Psoas muscle (tissue), 8 donors: ENCODE measurements around the gene FRMPD4. TPM values are rescaled to one million over a fixed set of nuclear protein-coding genes. Genes with fewer than 3 reads are reported as not detected.

Source experiments
- ATAC-seq, 4 donors: fragments of 200-7000 bp; cut with Tn5 transposase; one replicate each; pipeline ENCODE4 v1.9.1; 2020; ENCODE audit warnings: moderate library complexity in 3 of 4, mild to moderate bottlenecking in 2 of 4
- DNase-seq, 2 donors: peaks; one replicate each; pipeline ENCODE4 v3.0.0-alpha.2; 2020
- H3K27ac ChIP-seq: fragments of 200-600 bp; one replicate; pipeline ENCODE4 v1.8.0; 2022
- H3K27me3 ChIP-seq, 3 donors: fragments of 200-600 bp in 1 of 3; one replicate each; pipeline versions ENCODE4 v1.6.1 to v1.8.0; 2013 to 2022; ENCODE audit warnings: low read length in 2 of 3, mild to moderate bottlenecking in 2 of 3, moderate library complexity in 1 of 3; ENCODE audit not compliant: insufficient read depth in 3 of 3
- H3K36me3 ChIP-seq, 2 donors: fragments of 200-600 bp in 1 of 2; one replicate each; pipeline versions ENCODE4 v1.6.1 to v1.8.0; 2013 to 2022; ENCODE audit warnings: low read depth in 1 of 2, mild to moderate bottlenecking in 1 of 2, moderate library complexity in 1 of 2; ENCODE audit not compliant: insufficient read depth in 1 of 2
- H3K4me1 ChIP-seq: fragments of 200-600 bp; one replicate; pipeline ENCODE4 v1.8.0; 2022
- H3K4me3 ChIP-seq: fragments of 200-600 bp; one replicate; pipeline ENCODE4 v1.8.0; 2022; ENCODE audit warnings: mild to moderate bottlenecking
- H3K9me3 ChIP-seq: fragments of 200-600 bp; one replicate; pipeline ENCODE4 v1.8.0; 2022
- CTCF ChIP-seq: fragments of 200-600 bp; IDR thresholded peaks from one replicate; pipeline ENCODE4 v1.8.0; 2022; ENCODE audit warnings: antibody characterized with exemption
- WGBS, 3 donors: extraction: QIAGEN DNeasy Blood & Tissue Kit; methylation state at CpG; one replicate each; pipeline versions ENCODE4 v1.1.6 to v1.1.7; 2013; 5-methylcytosine and 5-hydroxymethylcytosine counted together
- intact Hi-C, 2 donors: fragments of 100-400 bp; cut with DNase I; formaldehyde crosslinking; loops; one replicate each; pipeline versions ENCODE4 v1.11.0 to v1.14.2; 2022
- polyA plus RNA-seq, 3 donors: library from polyadenylated mRNA; stranded (reverse); fragments of 200-250 nt; gene quantifications; one replicate each; pipeline ENCODE4 v1.2.3, GENCODE V29; 2013
- total RNA-seq, 4 donors: library from RNA; stranded (reverse); fragmentation: NEBNext Ultra II Directional in 2 of 4; extraction: Animal tissue kit (Norgen Biotek cat#: 25700) in 2 of 4; gene quantifications; one replicate each; pipeline versions ENCODE4 v1.2.1 to v1.2.4, GENCODE V29; 2021 to 2023
- donor health status: healthy with polysubstance abuse.
- donor health status: DM: no; HTN: no; CAD: no; lungs with moderate emphysema.
- donor health status: Bipolar disorder and iron deficiency.
- donor health status: healthy.
- donor health status: DM: yes; HTN: yes; CAD: no.
- donor health status: DM: no; HTN: no; CAD: no.
- donor health status: DM: no; HTN: no; CAD: no.
- donor health status: DM: yes; HTN: yes; CAD: no.

FRMPD4 gene
- total and polyA plus RNA-seq, 7 donors: 0.01 to 0.79 (median 0.06) TPM; not detected in 1

GRCh38 chrX:12197030-12197429, 58.8 kb downstream of the FRMPD4 start:
- H3K4me1 ChIP-seq: no peaks in the 10 kb centered on the region
- intact Hi-C loops: no loop called here
- WGBS, 3 donors: 74 to 85% (median 82%) methylated on average over 2 of the region's 2 CpGs
- H3K9me3 ChIP-seq: no peaks in the 10 kb centered on the region
- no peaks in the 10 kb centered on the region for H3K27me3 ChIP-seq
- ATAC-seq (no peak), DNase-seq (no peak)
- no peak overlapping the region for H3K4me3 ChIP-seq
- no peaks in the 10 kb centered on the region for H3K36me3 ChIP-seq
- H3K27ac ChIP-seq: no peak overlapping the region
- TF ChIP-seq CTCF: no peak

GRCh38 chrX:12206413-12206812, 68.1 kb downstream of the FRMPD4 start:
- DNase-seq (no peak), ATAC-seq (no peak)
- intact Hi-C loops: no loop called here
- Histone ChIP-seq H3K9me3 (no peaks in the 10 kb centered on the region), H3K36me3 (no peaks in the 10 kb centered on the region), H3K27ac (no peak overlapping the region), H3K27me3 (no peaks in the 10 kb centered on the region), H3K4me1 (no peaks in the 10 kb centered on the region), H3K4me3 (no peak overlapping the region)
- 67 to 83% (median 76%) methylated on average over 1 of the region's 1 CpG for WGBS, 3 donors
- no peak for TF ChIP-seq CTCF

- Histone ChIP-seq H3K9me3 (no peaks in the 10 kb centered on the region), H3K27me3 (no peaks in the 10 kb centered on the region), H3K27ac (no peak overlapping the region), H3K4me1 (no peaks in the 10 kb centered on the region), H3K36me3 (no peaks in the 10 kb centered on the region), H3K4me3 (no peak overlapping the region)
- TF ChIP-seq CTCF: no peak
- intact Hi-C loops: loop anchor here in 1 of 2 donors (10.0 kb wide), 1 partner anchor 1114 kb away; the partner anchor contains the start of gene ATXN3L
- WGBS, 3 donors: 64 to 68% (median 65%) methylated on average over 4 of the region's 4 CpGs
- no peak for ATAC-seq
- peak in 1 of 2 donors; percentile 13 for DNase-seq
Measured at GRCh38 chrX:12210196-12210815, 72.0 kb downstream of the FRMPD4 start.

GRCh38 chrX:12210971-12211370, 72.7 kb downstream of the FRMPD4 start:
- no peak for TF ChIP-seq CTCF
- no peaks in the 10 kb centered on the region for H3K27me3 ChIP-seq
- H3K9me3 ChIP-seq: no peaks in the 10 kb centered on the region
- ATAC-seq (no peak), DNase-seq (no peak)
- no peaks in the 10 kb centered on the region for H3K36me3 ChIP-seq
- H3K4me1 ChIP-seq: no peaks in the 10 kb centered on the region
- H3K27ac ChIP-seq: no peak overlapping the region
- intact Hi-C loops: loop anchor here in 1 of 2 donors (10.0 kb wide), 1 partner anchor 1114 kb away; the partner anchor contains the start of gene ATXN3L
- WGBS, 3 donors: 37 to 53% (median 37%) methylated on average over 3 of the region's 3 CpGs
- no peak overlapping the region for H3K4me3 ChIP-seq

- no peaks in the 10 kb centered on the region for H3K4me1 ChIP-seq
- H3K27me3 ChIP-seq: no peaks in the 10 kb centered on the region
- no peak overlapping the region for H3K27ac ChIP-seq
- intact Hi-C loops: no loop called here
- 83 to 93% (median 91%) methylated on average over 4 of the region's 4 CpGs for WGBS, 3 donors
- no peak overlapping the region for H3K4me3 ChIP-seq
- DNase-seq (no peak), ATAC-seq (no peak)
- no peak for TF ChIP-seq CTCF
- no peaks in the 10 kb centered on the region for H3K9me3 ChIP-seq
- H3K36me3 ChIP-seq: no peaks in the 10 kb centered on the region
Measured at GRCh38 chrX:12223650-12224049, 85.4 kb downstream of the FRMPD4 start.
